IPS-18c (cell line): ENCODE results near the gene CCNB2.
"Not testable (repeated sequence)": the region's sequence is repeated elsewhere in the genome, so short reads cannot be mapped to it uniquely, and the experiment has no call there.

Experiments
- H3K4me3 ChIP-seq: 2 replicates; pipeline ENCODE4 v1.7.0; 2013; ENCODE audit warnings: low read depth, mild to moderate bottlenecking, low read length, moderate library complexity; ENCODE audit not compliant: insufficient read depth
- H3K9me3 ChIP-seq: one replicate; pipeline ENCODE4 v1.6.1; 2013; ENCODE audit warnings: mild to moderate bottlenecking, low read length, moderate library complexity; ENCODE audit not compliant: control insufficient read depth, insufficient read depth

The CCNB2 gene

GRCh38 chr15:59124261-59124660 lies 19.3 kb downstream of the CCNB2 start:
- H3K4me3 ChIP-seq, result no peak overlapping the region
- no peaks in the 10 kb centered on the region for H3K9me3 ChIP-seq

GRCh38 chr15:59125683-59126082 lies 20.7 kb downstream of the CCNB2 start:
- H3K9me3 ChIP-seq, H3K4me3 ChIP-seq: not testable (repeated sequence)

- not testable (repeated sequence) for H3K4me3 ChIP-seq, H3K9me3 ChIP-seq
These were observed 22.3 kb downstream of the CCNB2 start for GRCh38 chr15:59127255-59127654.

- Histone ChIP-seq H3K9me3 (no peaks in the 10 kb centered on the region), H3K4me3 (no peak overlapping the region)
These were observed 26.5 kb downstream of the CCNB2 start for GRCh38 chr15:59131456-59131855.

- H3K9me3 ChIP-seq, result no peaks in the 10 kb centered on the region
- no peak overlapping the region for H3K4me3 ChIP-seq
These were observed 27.1 kb downstream of the CCNB2 start for GRCh38 chr15:59131969-59132562.

- Histone ChIP-seq H3K4me3 (no peak overlapping the region), H3K9me3 (no peaks in the 10 kb centered on the region)
These were observed 29.0 kb downstream of the CCNB2 start for GRCh38 chr15:59133929-59134427.

- H3K4me3 ChIP-seq, result no peak overlapping the region
These were observed 32.6 kb downstream of the CCNB2 start for GRCh38 chr15:59137566-59137965.

GRCh38 chr15:59138243-59138642 lies 33.3 kb downstream of the CCNB2 start:
- H3K9me3 ChIP-seq, result no peaks in the 10 kb centered on the region
- no peak overlapping the region for H3K4me3 ChIP-seq

More at GRCh38 chr15:59137566-59137965, 32.6 kb downstream of the CCNB2 start:
- H3K9me3 ChIP-seq, result no peaks in the 10 kb centered on the region

- no peaks in the 10 kb centered on the region for H3K9me3 ChIP-seq
- no peak overlapping the region for H3K4me3 ChIP-seq
These were observed 35.7 kb downstream of the CCNB2 start for GRCh38 chr15:59140422-59141226.

- Histone ChIP-seq H3K9me3 (no peaks in the 10 kb centered on the region), H3K4me3 (no peak overlapping the region)
These were observed 38.3 kb downstream of the CCNB2 start for GRCh38 chr15:59143281-59143680.

GRCh38 chr15:59144594-59144993 lies 39.6 kb downstream of the CCNB2 start:
- not testable (repeated sequence) for H3K9me3 ChIP-seq, H3K4me3 ChIP-seq

GRCh38 chr15:59147666-59148065 lies 42.7 kb downstream of the CCNB2 start:
- H3K4me3 ChIP-seq, result no peak overlapping the region
- H3K9me3 ChIP-seq, result no peaks in the 10 kb centered on the region

- H3K9me3 ChIP-seq, result no peaks in the 10 kb centered on the region
- H3K4me3 ChIP-seq, result no peak overlapping the region
These were observed 43.3 kb downstream of the CCNB2 start for GRCh38 chr15:59148153-59148833.

GRCh38 chr15:59150185-59150584 lies 45.2 kb downstream of the CCNB2 start:
- H3K4me3 ChIP-seq, result no peak overlapping the region
- no peaks in the 10 kb centered on the region for H3K9me3 ChIP-seq

- Histone ChIP-seq H3K4me3 (no peak overlapping the region), H3K9me3 (no peaks in the 10 kb centered on the region)
These were observed 47.9 kb downstream of the CCNB2 start for GRCh38 chr15:59152694-59153450.

GRCh38 chr15:59153466-59153865 lies 48.5 kb downstream of the CCNB2 start:
- H3K4me3 ChIP-seq, result no peak overlapping the region
- H3K9me3 ChIP-seq, result no peaks in the 10 kb centered on the region

- Histone ChIP-seq H3K9me3 (no peaks in the 10 kb centered on the region), H3K4me3 (no peak overlapping the region)
These were observed 49.3 kb downstream of the CCNB2 start for GRCh38 chr15:59154243-59154642.
